Caco-2 (cell line): ENCODE results near the gene NOX4. TPM values are rescaled to one million over a fixed set of nuclear protein-coding genes. Genes with fewer than 3 reads are reported as not detected.
"Not testable (repeated sequence)": the region's sequence is repeated elsewhere in the genome, so short reads cannot be mapped to it uniquely, and the experiment has no call there.

ENCODE experiments used
- BruUV-seq: library from RNA; stranded (reverse); fragments of 400-500 nt; replicated peaks from 2 replicates; lab custom pipeline; 2021; lab: Mats Ljungman, UMichigan
- CTCF ChIA-PET: fragments of 300-600 bp; sonication (Branson Sonifier 250); formaldehyde crosslinking; loops from one replicate; lab custom pipeline; 2022; ENCODE audit warnings: antibody characterized with exemption; lab: Charles Lee
- POLR2A ChIA-PET: fragments of 300-600 bp; sonication (Branson Sonifier 250); formaldehyde crosslinking; loops from one replicate; lab custom pipeline; 2022; ENCODE audit warnings: antibody characterized with exemption; lab: Charles Lee
- DNase-seq, 2 experiments: peaks; one replicate each; pipeline versions ENCODE4 v3.0.0 to v3.0.0-alpha.2; 2020 to 2022
- H3K27me3 ChIP-seq: replicated peaks from 2 replicates; pipeline ENCODE4 v1.6.0; 2011; ENCODE audit warnings: low read length; ENCODE audit not compliant: control insufficient read depth, insufficient read depth
- H3K36me3 ChIP-seq: 2 replicates; pipeline ENCODE4 v1.5.1; 2011; ENCODE audit warnings: low read length; ENCODE audit not compliant: control insufficient read depth, insufficient read depth
- H3K4me1 ChIP-seq: fragments of 250-450 bp; sonication (Bioruptor Pico); 2 replicates; pipeline ENCODE4 v1.5.1; 2020; ENCODE audit warnings: mild to moderate bottlenecking
- H3K4me3 ChIP-seq: 2 replicates; pipeline ENCODE4 v1.5.1; 2011; ENCODE audit warnings: low read depth, mild to moderate bottlenecking, control low read depth, low read length
- H3K9me3 ChIP-seq: fragments of 250-450 bp; sonication (Bioruptor Pico); 2 replicates; pipeline ENCODE4 v1.5.1; 2020; ENCODE audit warnings: mild to moderate bottlenecking, moderate library complexity
- H3K27ac Mint-ChIP-seq: one replicate; pipeline ENCODE4 v1.8.0; 2022; ENCODE audit warnings: mixed read lengths; ENCODE audit not compliant: unreplicated experiment
- H3K27me3 Mint-ChIP-seq: one replicate; pipeline ENCODE4 v1.8.0; 2022; ENCODE audit warnings: mixed read lengths; ENCODE audit not compliant: insufficient read depth, unreplicated experiment
- H3K36me3 Mint-ChIP-seq: one replicate; pipeline ENCODE4 v1.8.0; 2022; ENCODE audit warnings: mild to moderate bottlenecking, mixed read lengths; ENCODE audit not compliant: insufficient read depth, unreplicated experiment
- H3K4me1 Mint-ChIP-seq: one replicate; pipeline ENCODE4 v1.8.0; 2022; ENCODE audit warnings: low read depth, mixed read lengths; ENCODE audit not compliant: unreplicated experiment
- H3K4me3 Mint-ChIP-seq: one replicate; pipeline ENCODE4 v1.8.0; 2022; ENCODE audit warnings: mild to moderate bottlenecking, moderate library complexity, mixed read lengths; ENCODE audit not compliant: unreplicated experiment
- H3K9me3 Mint-ChIP-seq: one replicate; pipeline ENCODE4 v1.8.0; 2022; ENCODE audit warnings: mixed read lengths; ENCODE audit not compliant: unreplicated experiment
- CTCF ChIP-seq, 2 experiments: fragments of 200-600 bp in 1 of 2; IDR thresholded peaks; 1 replicate in 1 of 2; 2 replicates in 1 of 2; pipeline versions ENCODE4 v1.5.1 to v1.8.0; 2011 to 2022; ENCODE audit warnings: antibody characterized with exemption in 1 of 2, control low read depth in 1 of 2, inconsistent platforms in 1 of 2, low read depth in 1 of 2, low read length in 1 of 2, mild to moderate bottlenecking in 1 of 2, moderate library complexity in 1 of 2; ENCODE audit not compliant: insufficient read depth in 1 of 2, severe bottlenecking in 1 of 2, unreplicated experiment in 1 of 2
- intact Hi-C: fragments of 100-400 bp; cut with micrococcal nuclease; formaldehyde crosslinking; loops from one replicate; pipeline ENCODE4 v1.10.0; 2022; ENCODE audit not compliant: unreplicated experiment
- total RNA-seq: library from RNA; stranded (reverse); gene quantifications from 2 replicates; pipeline ENCODE4 v1.2.3, GENCODE V29; 2022

Gene NOX4
- total RNA-seq, 1 experiment from 2014 or later: not detected

GRCh38 chr11:89405629-89406028 is 85.5 kb downstream of the NOX4 start:
- Histone ChIP-seq H3K27me3 (no peaks in the 10 kb centered on the region; the same call in 1 of the 2 replicates), H3K9me3 (no peaks in the 10 kb centered on the region), H3K4me3 (no peak overlapping the region), H3K4me1 (no peaks in the 10 kb centered on the region), H3K36me3 (no peaks in the 10 kb centered on the region)
- H3K27ac Mint-ChIP-seq: no peak overlapping the region
- no peaks in the 10 kb centered on the region for H3K27me3 Mint-ChIP-seq
- no peaks in the 10 kb centered on the region for H3K4me1 Mint-ChIP-seq
- intact Hi-C loops: loop anchor here (5.0 kb wide), 1 partner anchor 308 kb away; no protein-coding TSS in a partner anchor
- no peaks in the 10 kb centered on the region for H3K36me3 Mint-ChIP-seq
- no peak overlapping the region for H3K4me3 Mint-ChIP-seq
- ChIA-PET POLR2A (no interaction called here), CTCF (interaction anchor here (0.6 kb wide), 1 partner anchor 189 kb away, joined by 6 read pairs; no protein-coding TSS in a partner anchor)
- BruUV-seq: no TSS peak
- DNase-seq: no peak
- TF ChIP-seq CTCF (IDR thresholded peaks at IDR 0.05; ENCODE audit: insufficient read depth in 1 of 2, low read depth in 1 of 2, low read length in 1 of 2, severe bottlenecking in 1 of 2, unreplicated experiment in 1 of 2): peak; percentile 2 to 32
- no peaks in the 10 kb centered on the region for H3K9me3 Mint-ChIP-seq

DNA sequence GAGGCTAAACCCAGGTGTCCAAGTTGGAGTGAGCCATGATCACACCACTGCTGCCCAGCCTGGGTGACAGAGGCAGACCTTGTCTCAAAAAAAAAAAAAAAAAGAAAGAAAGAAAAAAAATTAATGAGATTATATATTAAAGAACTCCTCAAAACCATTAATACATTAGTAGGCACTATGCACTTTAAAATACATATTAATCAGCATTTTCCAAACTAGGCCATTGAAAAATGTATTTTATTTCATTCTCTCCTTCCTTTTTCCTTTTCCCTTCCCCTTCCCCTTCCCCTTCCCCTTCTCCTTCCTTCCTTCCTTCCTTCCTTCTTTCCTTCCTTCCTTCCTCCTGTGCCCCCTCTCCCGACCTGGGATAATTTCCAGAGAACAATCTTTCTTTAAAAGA is 99.5 kb downstream of the NOX4 start:
- H3K36me3 ChIP-seq, intact Hi-C loops, H3K4me1 Mint-ChIP-seq, CTCF ChIA-PET, DNase-seq, H3K9me3 Mint-ChIP-seq, H3K36me3 Mint-ChIP-seq, H3K4me3 Mint-ChIP-seq, H3K27me3 ChIP-seq, H3K27ac Mint-ChIP-seq, H3K4me1 ChIP-seq, BruUV-seq, POLR2A ChIA-PET, H3K9me3 ChIP-seq, H3K4me3 ChIP-seq: not testable (repeated sequence)
- H3K27me3 Mint-ChIP-seq: peaks cover 12% of the 10 kb centered on the region

GRCh38 chr11:89387501-89387900 is 103.7 kb downstream of the NOX4 start:
- H3K4me3 ChIP-seq, H3K9me3 ChIP-seq, H3K36me3 ChIP-seq, H3K27ac Mint-ChIP-seq, H3K4me3 Mint-ChIP-seq, POLR2A ChIA-PET, H3K36me3 Mint-ChIP-seq, H3K27me3 ChIP-seq, CTCF ChIA-PET, H3K4me1 ChIP-seq, BruUV-seq, DNase-seq, H3K4me1 Mint-ChIP-seq, H3K9me3 Mint-ChIP-seq, intact Hi-C loops: not testable (repeated sequence)
- H3K27me3 Mint-ChIP-seq: peaks cover 10% of the 10 kb centered on the region

DNA sequence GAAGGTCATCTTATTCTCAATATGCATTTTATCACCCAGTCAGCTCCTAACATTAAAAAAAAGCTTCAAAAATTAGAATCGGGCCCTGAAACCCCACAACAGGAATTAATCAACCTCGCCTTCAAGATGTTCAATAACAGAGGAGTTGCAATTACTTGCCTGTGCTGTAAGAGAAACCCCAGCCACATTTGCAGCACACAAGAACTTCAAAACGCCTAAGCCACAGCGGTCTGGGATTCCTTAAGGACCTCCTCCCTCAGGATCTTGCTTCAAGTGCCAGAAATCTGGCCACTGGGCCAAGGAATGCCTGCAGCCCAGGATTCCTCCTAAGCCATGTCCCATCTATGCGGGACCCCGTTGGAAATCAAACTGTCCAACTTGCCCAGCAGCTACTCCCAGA is 108.2 kb downstream of the NOX4 start:
- CTCF ChIA-PET, H3K36me3 ChIP-seq, H3K27ac Mint-ChIP-seq, H3K4me1 Mint-ChIP-seq, H3K4me3 ChIP-seq, H3K27me3 ChIP-seq, intact Hi-C loops, H3K4me1 ChIP-seq, H3K4me3 Mint-ChIP-seq, H3K9me3 ChIP-seq, H3K27me3 Mint-ChIP-seq, H3K36me3 Mint-ChIP-seq, DNase-seq, POLR2A ChIA-PET, H3K9me3 Mint-ChIP-seq, BruUV-seq: not testable (repeated sequence)
